GM12874 (cell line): ENCODE results near the gene CCNA1.

Experiments
- CTCF ChIP-seq: IDR thresholded peaks from 2 replicates; pipeline ENCODE4 v1.5.1; 2011; ENCODE audit warnings: low read depth, mild to moderate bottlenecking, control low read depth, low read length, moderate library complexity; ENCODE audit not compliant: insufficient read depth

CCNA1 gene

DNA sequence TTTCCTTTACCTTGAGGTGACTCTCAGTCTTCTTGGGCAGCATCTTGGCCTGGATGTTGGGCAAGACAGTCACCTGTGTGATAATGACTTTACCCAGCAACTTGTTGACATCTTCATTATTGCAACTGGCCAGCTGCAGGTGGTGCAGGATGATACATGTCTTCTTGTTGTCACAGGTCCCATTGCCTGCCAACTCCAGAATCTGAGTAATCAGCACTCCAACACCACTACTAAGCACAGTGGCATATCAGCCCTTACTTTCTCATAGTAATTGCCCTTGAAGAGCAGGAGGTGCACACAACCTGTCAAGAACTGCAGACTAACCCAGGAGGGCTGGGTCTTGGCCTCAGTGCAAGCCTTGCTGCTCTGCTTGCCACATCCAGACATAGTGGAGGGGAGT lies 57.8 kb downstream of the CCNA1 start:
- TF ChIP-seq CTCF = no peak
